IMR-90 (cell line): ENCODE results near the gene MFSD6. TPM values are rescaled to one million over a fixed set of nuclear protein-coding genes. Genes with fewer than 3 reads are reported as not detected.

Experiments used
- ATAC-seq: fragments of 200-7000 bp; cut with Tn5 transposase; 2 replicates; pipeline ENCODE4 v1.9.1; 2020; ENCODE audit warnings: low read depth, mild to moderate bottlenecking, moderate library complexity
- BruUV-seq: library from RNA; stranded (reverse); fragments of 400-500 nt; replicated peaks from 2 replicates; lab custom pipeline; 2021; lab: Mats Ljungman, UMichigan
- CTCF ChIA-PET: fragments of 300-600 bp; formaldehyde crosslinking; extraction: SDS; loops from one replicate; lab custom pipeline; 2021; ENCODE audit warnings: antibody characterized with exemption; lab: Yijun Ruan, JAX
- POLR2A ChIA-PET: fragments of 300-600 bp; sonication (Branson Sonifier 250); formaldehyde crosslinking; loops from one replicate; lab custom pipeline; 2022; ENCODE audit warnings: antibody characterized with exemption; ENCODE audit not compliant: unreplicated experiment; lab: Charles Lee
- DNase-seq: peaks from one replicate; pipeline ENCODE4 v3.0.0; 2013
- H2AFZ ChIP-seq: replicated peaks from 2 replicates; pipeline ENCODE3; 2013; ENCODE audit warnings: low read length, mild to moderate bottlenecking; ENCODE audit not compliant: poor library complexity
- H2AK5ac ChIP-seq: 2 replicates; pipeline ENCODE4 v1.6.1; 2013; ENCODE audit warnings: low read depth, low read length, inconsistent platforms
- H2AK9ac ChIP-seq: replicated peaks from 2 replicates; pipeline ENCODE3; 2013; ENCODE audit warnings: mild to moderate bottlenecking, low read depth, low read length, moderate library complexity; ENCODE audit not compliant: poor library complexity
- H2BK120ac ChIP-seq: 2 replicates; pipeline ENCODE4 v1.6.1; 2013; ENCODE audit warnings: low read depth, low read length, inconsistent platforms
- H2BK15ac ChIP-seq: 3 replicates; pipeline ENCODE4 v1.6.1; 2013; ENCODE audit warnings: low read depth, low read length, inconsistent platforms
- H2BK20ac ChIP-seq: 2 replicates; pipeline ENCODE4 v1.6.1; 2013; ENCODE audit warnings: low read depth, mild to moderate bottlenecking, inconsistent platforms, low read length, moderate library complexity
- H2BK5ac ChIP-seq: 2 replicates; pipeline ENCODE4 v1.6.1; 2013; ENCODE audit warnings: mild to moderate bottlenecking, low read depth, low read length, inconsistent platforms; ENCODE audit not compliant: poor library complexity, severe bottlenecking
- H3K14ac ChIP-seq: replicated peaks from 2 replicates; pipeline ENCODE4 v1.6.1; 2013; ENCODE audit warnings: low read depth, low read length, inconsistent platforms
- H3K18ac ChIP-seq: 2 replicates; pipeline ENCODE4 v1.6.1; 2013; ENCODE audit warnings: low read depth, low read length, control low read depth
- H3K23ac ChIP-seq: 2 replicates; pipeline ENCODE4 v1.6.1; 2013; ENCODE audit warnings: low read depth, low read length, inconsistent platforms
- H3K27ac ChIP-seq: 2 replicates; pipeline ENCODE4 v1.5.1; 2013; ENCODE audit warnings: mild to moderate bottlenecking, control low read depth, low read length; ENCODE audit not compliant: insufficient read depth
- H3K27me3 ChIP-seq: 2 replicates; pipeline ENCODE4 v1.6.1; 2013; ENCODE audit warnings: low read length; ENCODE audit not compliant: control insufficient read depth, insufficient read depth
- H3K36me3 ChIP-seq: 2 replicates; pipeline ENCODE4 v1.6.1; 2013; ENCODE audit warnings: low read length, mixed read lengths; ENCODE audit not compliant: control insufficient read depth, insufficient read depth
- H3K4ac ChIP-seq: 2 replicates; pipeline ENCODE4 v1.6.1; 2013; ENCODE audit warnings: low read depth, low read length, inconsistent platforms
- H3K4me1 ChIP-seq: 2 replicates; pipeline ENCODE4 v1.6.1; 2013; ENCODE audit warnings: low read length, mixed read lengths; ENCODE audit not compliant: control insufficient read depth, insufficient read depth
- H3K4me2 ChIP-seq: 2 replicates; pipeline ENCODE4 v1.6.1; 2013; ENCODE audit warnings: low read depth, mild to moderate bottlenecking, control low read depth, low read length, moderate library complexity
- H3K4me3 ChIP-seq: 2 replicates; pipeline ENCODE4 v1.5.1; 2013; ENCODE audit warnings: low read depth, mild to moderate bottlenecking, control low read depth, low read length, moderate library complexity; ENCODE audit not compliant: insufficient read depth
- H3K56ac ChIP-seq: 2 replicates; pipeline ENCODE4 v1.6.1; 2013; ENCODE audit warnings: low read length, inconsistent platforms; ENCODE audit not compliant: insufficient read depth; ENCODE audit errors: extremely low read depth
- H3K79me1 ChIP-seq, 2 experiments: 2 replicates each; pipeline ENCODE4 v1.6.1; 2013; ENCODE audit warnings: low read length in 2 of 2, inconsistent platforms in 1 of 2, low read depth in 1 of 2
- H3K9ac ChIP-seq: 2 replicates; pipeline ENCODE4 v1.6.1; 2013; ENCODE audit warnings: low read depth, low read length, control low read depth
- H3K9me1 ChIP-seq: 2 replicates; pipeline ENCODE4 v1.6.1; 2013; ENCODE audit warnings: low read length, inconsistent platforms; ENCODE audit not compliant: insufficient read depth
- H3K9me3 ChIP-seq: 2 replicates; pipeline ENCODE4 v1.6.1; 2013; ENCODE audit warnings: low read length; ENCODE audit not compliant: control insufficient read depth, insufficient read depth
- H4K20me1 ChIP-seq: 2 replicates; pipeline ENCODE4 v1.6.1; 2013; ENCODE audit warnings: low read length, inconsistent platforms; ENCODE audit not compliant: insufficient read depth
- H4K5ac ChIP-seq: 2 replicates; pipeline ENCODE4 v1.6.1; 2013; ENCODE audit warnings: mild to moderate bottlenecking, low read depth, low read length, control low read depth
- H4K8ac ChIP-seq, 2 experiments: 2 replicates each; pipeline ENCODE4 v1.6.1; 2013; ENCODE audit warnings: low read depth in 2 of 2, low read length in 2 of 2, control low read depth in 1 of 2, inconsistent platforms in 1 of 2
- H4K91ac ChIP-seq: 2 replicates; pipeline ENCODE4 v1.6.1; 2013; ENCODE audit warnings: low read depth, low read length, inconsistent platforms; ENCODE audit not compliant: insufficient read depth
- BHLHE40 ChIP-seq: fragments of 150-350 bp; IDR thresholded peaks from 2 replicates; pipeline ENCODE4 v1.6.1; 2016; ENCODE audit warnings: mild to moderate bottlenecking, low read depth, low read length
- CEBPB ChIP-seq: IDR thresholded peaks from 2 replicates; pipeline ENCODE4 v1.6.1; 2012; ENCODE audit warnings: low read depth, low read length, improper control_type of control experiment
- CTCF ChIP-seq: conservative IDR thresholded peaks from 2 replicates; pipeline ENCODE4 v1.5.1; 2012; ENCODE audit warnings: mild to moderate bottlenecking, low read depth, low read length, improper control_type of control experiment
- FOS ChIP-seq: fragments of 150-350 bp; IDR thresholded peaks from 2 replicates; pipeline ENCODE4 v1.6.1; 2016; ENCODE audit warnings: low read depth, low read length
- MAFK ChIP-seq: IDR thresholded peaks from 2 replicates; pipeline ENCODE4 v1.6.1; 2012; ENCODE audit warnings: low read depth, low read length, improper control_type of control experiment
- NFE2L2 ChIP-seq: fragments of 150-350 bp; IDR thresholded peaks from 2 replicates; pipeline ENCODE4 v1.6.1; 2016; ENCODE audit warnings: low read depth, mild to moderate bottlenecking, low read length
- RAD21 ChIP-seq: IDR thresholded peaks from 2 replicates; pipeline ENCODE4 v1.6.1; 2012; ENCODE audit warnings: low read length, improper control_type of control experiment
- RCOR1 ChIP-seq: IDR thresholded peaks from 2 replicates; pipeline ENCODE4 v1.6.1; 2012; ENCODE audit warnings: mild to moderate bottlenecking, low read length, improper control_type of control experiment; ENCODE audit not compliant: insufficient replicate concordance
- SMC3 ChIP-seq: fragments of 150-350 bp; IDR thresholded peaks from 2 replicates; pipeline ENCODE4 v1.6.1; 2016; ENCODE audit warnings: low read depth, mild to moderate bottlenecking, antibody characterized with exemption, low read length, moderate library complexity
- WGBS, 2 experiments: methylation state at CpG; one replicate each; pipeline versions ENCODE4 v1.1.5 to v1.1.7; 2013; ENCODE audit warnings: missing lambda C conversion rate in 2 of 2; ENCODE audit not compliant: insufficient read length in 1 of 2; ENCODE audit errors: extremely low coverage in 2 of 2; 5-methylcytosine and 5-hydroxymethylcytosine counted together
- dilution Hi-C: fragments of 300-500 bp; cut with HindIII; formaldehyde crosslinking; loops from one replicate; pipeline ENCODE4 v1.14.3; 2018; ENCODE audit warnings: low sequenced_read_pairs; ENCODE audit not compliant: unreplicated experiment
- in situ Hi-C: fragments of 300-500 bp; cut with MboI; formaldehyde crosslinking; loops from 3 replicates; pipeline ENCODE4 v1.14.3; 2019; ENCODE audit warnings: low sequenced_read_pairs, inconsistent platforms, mixed read lengths
- intact Hi-C: fragments of 100-400 bp; cut with micrococcal nuclease; formaldehyde crosslinking; loops from 2 replicates; pipeline ENCODE4 v1.10.0; 2022
- polyA plus RNA-seq, 3 experiments: library from polyadenylated mRNA; depleted of rRNA; stranded (reverse); fragments of >200 nt; gene quantifications; 2 replicates each; pipeline ENCODE4 v1.2.3, GENCODE V29; 2012; ENCODE audit warnings: low replicate concordance in 1 of 3
- total RNA-seq: library from RNA; depleted of rRNA; stranded (reverse); fragments of >200 nt; gene quantifications from 2 replicates; pipeline ENCODE4 v1.2.3, GENCODE V29; 2012
- TF ChIP-seq, protein P1 (sequence below): fragments of 150-350 bp; IDR thresholded peaks from 2 replicates; pipeline ENCODE4 v1.6.1; 2017; ENCODE audit warnings: mild to moderate bottlenecking, antibody characterized with exemption, low read length, low read depth
- TF ChIP-seq, protein P2 (sequence below): fragments of 150-350 bp; IDR thresholded peaks from 2 replicates; pipeline ENCODE4 v1.6.1; 2016; ENCODE audit warnings: low read depth, mild to moderate bottlenecking, low read length, moderate library complexity, borderline replicate concordance

MFSD6 gene
- total and polyA plus RNA-seq, 2 of the 4 experiments (the other 2 are of a cell fraction), result 4.2 to 7.7 TPM

DNA sequence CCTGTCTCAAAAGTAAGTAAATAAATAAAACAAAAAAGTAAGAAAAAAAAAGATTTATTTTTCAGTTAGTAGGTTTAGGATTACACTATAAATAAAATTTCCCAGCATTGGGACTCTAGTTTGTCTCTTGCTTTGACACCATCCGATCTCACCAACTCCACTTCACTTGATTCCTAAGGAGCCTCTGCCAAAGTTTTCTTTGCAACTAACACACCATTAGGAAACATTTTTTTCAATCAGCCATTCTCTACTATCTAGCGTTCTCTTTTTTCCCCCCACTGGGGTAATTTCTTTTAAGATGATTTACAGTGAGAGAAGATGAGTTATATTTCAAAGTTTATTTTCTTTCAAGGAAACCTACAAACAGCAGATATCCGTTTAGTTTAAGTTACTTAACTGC is 136.9 kb downstream of the MFSD6 start:
- intact Hi-C loops, result loop anchor here (1.0 kb wide), 1 partner anchor 11 kb away; the partner anchor contains the start of gene NEMP2
- no peak for DNase-seq

More for the DNA sequence above, 136.9 kb downstream of the MFSD6 start:
- H4K8ac ChIP-seq, result no peak overlapping the region
- peaks cover 5% of the 10 kb centered on the region for H3K9me3 ChIP-seq
- no peak overlapping the region for H3K14ac ChIP-seq
- no peak overlapping the region for H2BK20ac ChIP-seq
- H3K4me3 ChIP-seq, result peak overlapping the region; percentile 31; the same call in 1 of the 2 replicates
- TF ChIP-seq, protein P1, sequence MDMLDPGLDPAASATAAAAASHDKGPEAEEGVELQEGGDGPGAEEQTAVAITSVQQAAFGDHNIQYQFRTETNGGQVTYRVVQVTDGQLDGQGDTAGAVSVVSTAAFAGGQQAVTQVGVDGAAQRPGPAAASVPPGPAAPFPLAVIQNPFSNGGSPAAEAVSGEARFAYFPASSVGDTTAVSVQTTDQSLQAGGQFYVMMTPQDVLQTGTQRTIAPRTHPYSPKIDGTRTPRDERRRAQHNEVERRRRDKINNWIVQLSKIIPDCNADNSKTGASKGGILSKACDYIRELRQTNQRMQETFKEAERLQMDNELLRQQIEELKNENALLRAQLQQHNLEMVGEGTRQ, result no peak
- TF ChIP-seq RAD21, result no peak
- TF ChIP-seq, protein P2, sequence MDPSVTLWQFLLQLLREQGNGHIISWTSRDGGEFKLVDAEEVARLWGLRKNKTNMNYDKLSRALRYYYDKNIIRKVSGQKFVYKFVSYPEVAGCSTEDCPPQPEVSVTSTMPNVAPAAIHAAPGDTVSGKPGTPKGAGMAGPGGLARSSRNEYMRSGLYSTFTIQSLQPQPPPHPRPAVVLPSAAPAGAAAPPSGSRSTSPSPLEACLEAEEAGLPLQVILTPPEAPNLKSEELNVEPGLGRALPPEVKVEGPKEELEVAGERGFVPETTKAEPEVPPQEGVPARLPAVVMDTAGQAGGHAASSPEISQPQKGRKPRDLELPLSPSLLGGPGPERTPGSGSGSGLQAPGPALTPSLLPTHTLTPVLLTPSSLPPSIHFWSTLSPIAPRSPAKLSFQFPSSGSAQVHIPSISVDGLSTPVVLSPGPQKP, result no peak
- TF ChIP-seq FOS, result no peak
- no peak for TF ChIP-seq NFE2L2
- TF ChIP-seq BHLHE40, result no peak
- no peak for TF ChIP-seq CEBPB
- no peak for TF ChIP-seq RCOR1
- TF ChIP-seq MAFK, result no peak
- no peak for TF ChIP-seq CTCF
- TF ChIP-seq SMC3, result no peak
- H2AFZ ChIP-seq, result no peak overlapping the region
- no peak overlapping the region for H3K23ac ChIP-seq
- BruUV-seq, result no TSS peak
- H3K56ac ChIP-seq, result no peak overlapping the region
- ChIA-PET CTCF (no interaction called here), POLR2A (no interaction called here)
- no peaks in the 10 kb centered on the region for H3K27me3 ChIP-seq
- ATAC-seq, result peak; percentile 60
- no peak overlapping the region for H3K18ac ChIP-seq
- no peaks in the 10 kb centered on the region for H3K4me1 ChIP-seq
- H4K20me1 ChIP-seq, result no peaks in the 10 kb centered on the region
- dilution Hi-C loops, result no loop called here
- no peak overlapping the region for H4K5ac ChIP-seq
- no peak overlapping the region for H2BK120ac ChIP-seq
- no peaks in the 10 kb centered on the region for H3K79me1 ChIP-seq
- H3K9me1 ChIP-seq, result no peaks in the 10 kb centered on the region
- H2AK5ac ChIP-seq, result no peak overlapping the region
- no CpG with 5 or more reads among the region's 3 CpGs for WGBS, 2 experiments
- peak overlapping the region; percentile 52 for H3K4me2 ChIP-seq
- no peak overlapping the region for H2AK9ac ChIP-seq
- no peak overlapping the region for H3K4ac ChIP-seq
- H3K9ac ChIP-seq, result no peak overlapping the region
- H3K27ac ChIP-seq, result no peak overlapping the region
- H2BK5ac ChIP-seq, result no peak overlapping the region
- no peaks in the 10 kb centered on the region for H3K36me3 ChIP-seq
- H2BK15ac ChIP-seq, result no peak overlapping the region
- H4K91ac ChIP-seq, result no peak overlapping the region
- in situ Hi-C loops, result no loop called here
